Mucosa of descending colon (tissue), 3 donors: ENCODE data around the gene B4GALT1. TPM values are rescaled to one million over a fixed set of nuclear protein-coding genes. Genes with fewer than 3 reads are reported as not detected.
"Not testable (repeated sequence)": the region's sequence is repeated elsewhere in the genome, so short reads cannot be mapped to it uniquely, and the experiment has no call there.

ENCODE experiments used
- ATAC-seq: fragments of 200-7000 bp; cut with Tn5 transposase; one replicate; pipeline ENCODE4 v1.9.1; 2020; ENCODE audit warnings: mild to moderate bottlenecking, moderate library complexity
- DNase-seq, 3 donors: peaks; one replicate each; pipeline ENCODE4 v3.0.0-alpha.2; 2020
- H3K36me3 ChIP-seq: fragments of 200-600 bp; one replicate; pipeline ENCODE4 v1.8.0; 2021; ENCODE audit warnings: low read depth, mild to moderate bottlenecking
- H3K4me1 ChIP-seq: fragments of 200-600 bp; one replicate; pipeline ENCODE4 v1.8.0; 2021; ENCODE audit warnings: low read depth, mild to moderate bottlenecking
- H3K4me3 ChIP-seq: fragments of 200-600 bp; one replicate; pipeline ENCODE4 v1.8.0; 2021; ENCODE audit warnings: mild to moderate bottlenecking
- H3K9me3 ChIP-seq: fragments of 200-600 bp; one replicate; pipeline ENCODE4 v1.8.0; 2021; ENCODE audit warnings: mild to moderate bottlenecking
- intact Hi-C, 2 donors: fragments of 100-400 bp; cut with DNase I in 1 of 2; cut with micrococcal nuclease in 1 of 2; formaldehyde crosslinking; loops; one replicate each; pipeline versions ENCODE4 v1.11.0 to v1.11.1; 2022; cut with DNase I, micrococcal nuclease
- total RNA-seq, 3 donors: library from RNA; stranded (reverse); fragmentation: NEBNext Ultra II Directional in 2 of 3; extraction: Animal tissue kit (Norgen Biotek cat#: 25700) in 2 of 3; gene quantifications; one replicate each; pipeline versions ENCODE4 v1.2.1 to v1.2.4, GENCODE V29; 2021 to 2023
- TF ChIP-seq, protein P1 (sequence below): fragments of 200-600 bp; IDR thresholded peaks from one replicate; pipeline ENCODE4 v1.8.0; 2022; ENCODE audit warnings: antibody characterized with exemption, mild to moderate bottlenecking
- donor health status: DM: no; HTN: no; CAD: no; lungs with moderate emphysema.
- donor health status: DM: no; HTN: no; CAD: no.
- donor health status: DM: no; HTN: yes; CAD: no.

Gene B4GALT1
- total RNA-seq, 3 donors from 2014 or later, result 66.0 to 203 (median 103) TPM

DNA sequence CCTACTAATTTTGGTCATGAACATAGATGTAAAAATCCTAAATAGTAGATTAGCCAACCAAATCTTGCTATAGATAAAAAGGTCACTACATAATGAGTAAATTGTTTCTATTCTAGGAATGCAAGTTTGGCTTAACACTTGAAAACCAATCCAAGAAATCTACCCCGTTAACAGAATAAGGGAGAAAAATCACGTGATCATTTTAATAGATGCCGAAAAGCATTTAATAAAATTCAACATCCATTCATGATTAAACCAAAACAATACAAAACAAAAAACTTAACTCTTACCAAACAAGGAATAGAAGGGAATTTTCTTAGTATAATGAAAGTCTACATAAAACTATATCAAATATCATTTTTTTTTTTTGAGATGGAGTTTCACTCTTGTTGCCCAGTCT is 69.9 kb downstream of the B4GALT1 start:
- Histone ChIP-seq H3K4me3 (no peak overlapping the region), H3K9me3 (no peaks in the 10 kb centered on the region), H3K36me3 (no peaks in the 10 kb centered on the region), H3K4me1 (no peaks in the 10 kb centered on the region)
- DNase-seq (no peak), ATAC-seq (no peak)
- TF ChIP-seq, protein P1, sequence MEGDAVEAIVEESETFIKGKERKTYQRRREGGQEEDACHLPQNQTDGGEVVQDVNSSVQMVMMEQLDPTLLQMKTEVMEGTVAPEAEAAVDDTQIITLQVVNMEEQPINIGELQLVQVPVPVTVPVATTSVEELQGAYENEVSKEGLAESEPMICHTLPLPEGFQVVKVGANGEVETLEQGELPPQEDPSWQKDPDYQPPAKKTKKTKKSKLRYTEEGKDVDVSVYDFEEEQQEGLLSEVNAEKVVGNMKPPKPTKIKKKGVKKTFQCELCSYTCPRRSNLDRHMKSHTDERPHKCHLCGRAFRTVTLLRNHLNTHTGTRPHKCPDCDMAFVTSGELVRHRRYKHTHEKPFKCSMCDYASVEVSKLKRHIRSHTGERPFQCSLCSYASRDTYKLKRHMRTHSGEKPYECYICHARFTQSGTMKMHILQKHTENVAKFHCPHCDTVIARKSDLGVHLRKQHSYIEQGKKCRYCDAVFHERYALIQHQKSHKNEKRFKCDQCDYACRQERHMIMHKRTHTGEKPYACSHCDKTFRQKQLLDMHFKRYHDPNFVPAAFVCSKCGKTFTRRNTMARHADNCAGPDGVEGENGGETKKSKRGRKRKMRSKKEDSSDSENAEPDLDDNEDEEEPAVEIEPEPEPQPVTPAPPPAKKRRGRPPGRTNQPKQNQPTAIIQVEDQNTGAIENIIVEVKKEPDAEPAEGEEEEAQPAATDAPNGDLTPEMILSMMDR, result no peak
- intact Hi-C loops, result no loop called here

DNA sequence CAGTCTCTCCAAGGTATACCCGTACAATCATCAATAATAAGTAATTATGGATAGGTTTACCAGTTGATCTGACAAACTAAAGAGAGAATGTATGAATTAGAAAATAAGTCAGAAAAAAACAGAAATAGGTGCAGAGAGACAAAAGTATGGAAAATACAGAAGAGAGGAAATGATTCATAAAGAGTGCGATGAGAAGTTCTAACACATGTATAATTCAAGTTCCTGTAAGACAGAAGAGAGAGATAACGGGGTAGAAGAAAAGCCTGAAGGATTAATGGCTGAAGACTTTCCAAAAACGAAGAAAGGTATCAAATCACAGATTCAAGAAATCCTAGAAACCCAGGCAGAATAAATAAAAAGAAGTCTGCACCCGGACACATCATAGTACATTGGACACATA is 74.5 kb downstream of the B4GALT1 start:
- H3K4me3 ChIP-seq, result no peak overlapping the region

DNA sequence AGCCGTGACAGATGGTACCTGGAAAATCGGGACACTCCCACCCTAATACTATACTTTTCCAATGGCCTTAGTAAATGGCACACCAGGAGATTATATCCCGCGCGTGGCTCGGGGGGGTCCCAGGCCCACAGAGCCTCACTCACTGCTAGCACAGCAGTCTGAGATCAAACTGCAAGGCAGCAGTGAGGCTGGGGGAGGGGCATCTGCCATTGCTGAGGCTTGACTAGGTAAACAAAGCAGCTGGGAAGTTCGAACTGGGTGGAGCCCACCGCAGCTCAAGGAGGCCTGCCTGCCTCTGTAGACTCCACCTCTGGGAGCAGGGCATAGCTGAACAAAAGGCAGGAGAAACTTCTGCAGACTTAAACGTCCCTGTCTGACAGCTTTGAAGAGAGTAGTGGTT is 81.5 kb downstream of the B4GALT1 start:
- H3K4me3 ChIP-seq, H3K4me1 ChIP-seq, H3K36me3 ChIP-seq, H3K9me3 ChIP-seq, intact Hi-C loops, DNase-seq, ATAC-seq: not testable (repeated sequence)

More for the DNA sequence above, 74.5 kb downstream of the B4GALT1 start:
- DNase-seq (no peak), ATAC-seq (no peak)
- Histone ChIP-seq H3K4me1 (no peaks in the 10 kb centered on the region), H3K36me3 (no peaks in the 10 kb centered on the region), H3K9me3 (no peaks in the 10 kb centered on the region)
- TF ChIP-seq, protein P1, result no peak
- intact Hi-C loops, result no loop called here

DNA sequence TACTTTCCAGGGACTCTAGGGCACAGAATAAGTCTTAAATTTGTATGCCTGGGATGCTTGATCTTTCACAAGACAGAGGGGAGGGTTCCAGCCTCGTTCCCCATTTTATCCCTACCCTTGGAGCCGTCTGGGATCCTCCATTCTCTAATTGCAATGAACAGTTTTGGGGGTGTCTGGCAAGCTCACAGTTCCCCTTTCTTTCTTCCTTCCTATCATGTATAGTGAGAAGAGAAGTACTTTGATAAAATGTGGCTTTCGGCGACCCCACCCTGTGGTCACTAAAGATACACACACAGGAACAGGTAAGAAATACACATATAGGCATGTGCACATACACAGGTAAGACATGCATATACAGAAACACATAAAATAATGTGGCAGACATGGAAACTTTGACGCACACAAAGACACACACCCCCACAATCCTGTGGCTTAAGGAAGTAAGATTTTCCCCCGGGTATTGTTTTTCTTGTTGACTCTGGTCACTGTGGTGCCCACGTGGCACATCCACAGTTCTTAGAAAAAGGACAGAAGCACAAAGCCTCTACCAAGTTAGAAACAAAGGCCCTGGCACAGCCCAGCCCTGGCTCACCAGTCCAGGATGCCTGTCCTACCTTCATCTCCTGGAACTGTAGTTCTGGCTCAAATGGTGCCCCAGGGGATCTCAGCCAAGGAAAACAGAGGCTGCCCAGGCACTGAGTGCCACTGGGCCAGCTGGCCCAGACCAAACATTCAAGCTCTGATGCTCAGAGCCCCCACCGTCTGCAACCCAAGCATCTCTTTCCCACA is 84.4 kb downstream of the B4GALT1 start:
- no peaks in the 10 kb centered on the region for H3K9me3 ChIP-seq
- intact Hi-C loops, result loop anchor here in 1 of 2 donors (5.0 kb wide), 1 partner anchor 145 kb away; no protein-coding TSS in a partner anchor
- TF ChIP-seq, protein P1, result no peak
- DNase-seq, result no peak
- peaks cover 3% of the 10 kb centered on the region for H3K4me1 ChIP-seq
- H3K36me3 ChIP-seq, result no peaks in the 10 kb centered on the region
- H3K4me3 ChIP-seq, result no peak overlapping the region
- ATAC-seq, result peak; percentile 29

DNA sequence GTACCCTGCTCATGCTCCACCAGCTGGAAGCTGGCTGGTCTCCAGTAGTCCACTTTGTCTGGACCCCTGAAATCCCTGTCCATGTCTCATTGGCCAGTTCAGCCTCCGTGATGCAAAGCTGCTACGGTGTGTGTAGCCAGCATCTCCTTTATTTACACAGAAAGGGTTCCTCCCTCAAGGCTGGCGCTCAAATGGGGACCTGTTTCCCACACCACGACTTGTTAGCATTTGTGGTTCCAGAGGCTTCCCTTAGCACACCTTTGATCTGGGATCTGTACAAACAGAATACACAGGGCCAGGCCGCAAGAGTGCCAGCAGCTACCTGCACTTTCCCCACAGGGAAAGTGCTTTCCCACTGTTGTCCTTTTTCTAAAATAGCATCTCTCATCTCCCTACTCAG is 85.0 kb downstream of the B4GALT1 start:
- Histone ChIP-seq H3K36me3 (no peaks in the 10 kb centered on the region), H3K4me1 (peaks cover 3% of the 10 kb centered on the region), H3K9me3 (no peaks in the 10 kb centered on the region), H3K4me3 (no peak overlapping the region)
- intact Hi-C loops, result loop anchor here in 1 of 2 donors (5.0 kb wide), 1 partner anchor 145 kb away; no protein-coding TSS in a partner anchor
- TF ChIP-seq, protein P1, result no peak
- DNase-seq (no peak), ATAC-seq (peak; percentile 6)

DNA sequence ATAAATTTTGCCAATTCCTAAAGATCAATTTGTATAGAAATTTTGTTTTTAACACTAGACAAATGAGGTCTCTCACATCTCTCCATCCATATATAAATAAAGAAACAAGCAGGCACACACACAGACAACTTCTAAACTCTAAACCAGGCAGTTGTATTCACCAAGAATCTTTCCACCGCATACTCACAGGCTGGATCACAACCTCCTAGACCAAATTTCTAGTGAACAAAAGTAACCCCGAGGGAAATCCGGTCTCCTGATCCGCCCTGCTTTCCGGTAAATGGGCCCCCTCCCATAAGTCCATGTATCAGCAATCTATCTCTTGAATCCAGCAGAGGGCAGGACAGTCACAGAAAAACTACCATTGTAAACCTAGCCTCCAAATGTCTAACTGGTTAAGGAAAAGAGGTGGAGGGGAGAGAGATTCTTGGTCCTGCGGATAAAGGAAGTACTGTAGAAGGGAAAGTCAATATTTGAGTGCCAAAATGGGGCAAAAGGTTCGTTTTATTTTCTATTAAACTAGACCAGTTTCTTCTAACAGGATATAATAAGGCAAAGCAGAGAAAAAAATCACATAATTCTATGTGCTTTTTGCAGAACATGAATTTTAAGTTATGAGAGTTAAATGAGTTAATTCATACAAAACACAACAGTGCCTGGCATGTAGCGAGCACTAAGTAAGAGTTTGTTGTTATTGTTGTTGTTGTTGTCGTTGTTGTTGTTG is 85.8 kb downstream of the B4GALT1 start:
- H3K36me3 ChIP-seq, result peaks cover 4% of the 10 kb centered on the region
- H3K4me1 ChIP-seq, result peaks cover 3% of the 10 kb centered on the region
- no peak overlapping the region for H3K4me3 ChIP-seq
- H3K9me3 ChIP-seq, result no peaks in the 10 kb centered on the region
- TF ChIP-seq, protein P1, result peak; percentile 49
- DNase-seq (peak in 1 of 3 donors; percentile 77), ATAC-seq (peak; percentile 60)
- intact Hi-C loops, result loop anchor here (1.0 to 5.0 kb wide), 2 partner anchors 144 to 146 kb away; no protein-coding TSS in a partner anchor
